Body of pancreas (tissue), 4 donors: ENCODE results near the gene PEAK1.

Experiments used
- POLR2A ChIP-seq, 3 donors: fragments of 450-650 bp; IDR thresholded peaks; one replicate each; pipeline ENCODE4 v1.6.1; 2016; ENCODE audit warnings: antibody characterized with exemption in 3 of 3, mild to moderate bottlenecking in 2 of 3
- TF ChIP-seq, protein P1 (sequence below), 7 experiments: fragments of 450-650 bp in 4 of 7; fragments of 200-600 bp in 3 of 7; sonication (generic) in 3 of 7; IDR thresholded peaks; one replicate each; pipeline ENCODE4 v1.5.1; 2016 to 2019; ENCODE audit warnings: antibody characterized with exemption in 7 of 7

DNA sequence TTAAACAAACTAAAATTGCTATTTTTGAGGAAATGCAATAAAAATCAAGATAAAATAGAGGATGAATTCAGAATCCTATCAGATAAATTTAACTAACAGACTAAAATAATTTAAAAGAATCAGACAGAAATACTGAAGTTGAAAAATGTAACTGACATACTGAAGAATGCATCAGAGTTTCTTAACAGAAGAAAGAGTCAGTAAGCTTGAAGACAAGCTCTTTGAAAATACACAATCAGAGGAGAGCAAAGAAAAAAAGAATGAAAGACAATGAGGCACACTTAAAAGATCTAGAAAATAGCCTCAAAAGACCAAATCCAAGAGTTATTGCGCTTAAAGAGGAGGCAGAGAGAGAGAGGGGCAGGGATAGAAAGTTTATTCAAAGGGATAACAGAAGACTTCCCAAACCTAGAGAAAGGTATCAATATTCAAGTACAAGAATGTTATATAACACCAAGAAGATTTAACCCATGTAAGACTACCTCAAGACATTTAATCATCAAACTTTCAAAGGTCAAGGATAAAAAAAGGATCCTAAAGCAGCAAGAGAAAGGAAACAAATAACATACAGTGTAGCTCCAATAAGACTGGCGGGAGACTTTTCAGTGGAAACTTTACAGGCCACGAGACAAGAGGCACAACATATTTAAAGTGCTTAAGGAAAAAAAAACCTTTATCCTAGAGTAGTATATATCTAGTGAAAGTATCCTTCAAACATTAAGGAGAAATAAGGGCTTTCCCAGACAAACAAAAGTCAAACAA is 24.7 kb downstream of the PEAK1 start:
- TF ChIP-seq POLR2A (IDR thresholded peaks at IDR 0.05) = no peak
- TF ChIP-seq, protein P1, sequence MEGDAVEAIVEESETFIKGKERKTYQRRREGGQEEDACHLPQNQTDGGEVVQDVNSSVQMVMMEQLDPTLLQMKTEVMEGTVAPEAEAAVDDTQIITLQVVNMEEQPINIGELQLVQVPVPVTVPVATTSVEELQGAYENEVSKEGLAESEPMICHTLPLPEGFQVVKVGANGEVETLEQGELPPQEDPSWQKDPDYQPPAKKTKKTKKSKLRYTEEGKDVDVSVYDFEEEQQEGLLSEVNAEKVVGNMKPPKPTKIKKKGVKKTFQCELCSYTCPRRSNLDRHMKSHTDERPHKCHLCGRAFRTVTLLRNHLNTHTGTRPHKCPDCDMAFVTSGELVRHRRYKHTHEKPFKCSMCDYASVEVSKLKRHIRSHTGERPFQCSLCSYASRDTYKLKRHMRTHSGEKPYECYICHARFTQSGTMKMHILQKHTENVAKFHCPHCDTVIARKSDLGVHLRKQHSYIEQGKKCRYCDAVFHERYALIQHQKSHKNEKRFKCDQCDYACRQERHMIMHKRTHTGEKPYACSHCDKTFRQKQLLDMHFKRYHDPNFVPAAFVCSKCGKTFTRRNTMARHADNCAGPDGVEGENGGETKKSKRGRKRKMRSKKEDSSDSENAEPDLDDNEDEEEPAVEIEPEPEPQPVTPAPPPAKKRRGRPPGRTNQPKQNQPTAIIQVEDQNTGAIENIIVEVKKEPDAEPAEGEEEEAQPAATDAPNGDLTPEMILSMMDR (IDR thresholded peaks at IDR 0.05) = no peak
